H1 (cell line): ENCODE results near the gene FIBIN.

Experiments used
- BCL11A ChIP-seq, 2 experiments: IDR thresholded peaks; one replicate each; pipeline ENCODE4 v1.6.1; 2011; ENCODE audit warnings: low read depth in 2 of 2, low read length in 2 of 2, mild to moderate bottlenecking in 2 of 2
- BRCA1 ChIP-seq: IDR thresholded peaks from 2 replicates; pipeline ENCODE4 v1.6.1; 2012; ENCODE audit warnings: low read depth, low read length, improper control_type of control experiment
- CHD2 ChIP-seq: IDR thresholded peaks from 2 replicates; pipeline ENCODE4 v1.6.1; 2012; ENCODE audit warnings: low read length, improper control_type of control experiment
- CTBP2 ChIP-seq: IDR thresholded peaks from 2 replicates; pipeline ENCODE4 v1.7.0; 2011; ENCODE audit warnings: borderline replicate concordance, mild to moderate bottlenecking, moderate library complexity, mixed read lengths, low read length; ENCODE audit not compliant: insufficient read depth, insufficient read length
- CTCF ChIP-seq, 3 experiments: IDR thresholded peaks; 1 replicate in 2 of 3; 2 replicates in 1 of 3; pipeline versions ENCODE4 v1.5.1 to v1.6.1; 2011; ENCODE audit warnings: low read length in 3 of 3, mild to moderate bottlenecking in 3 of 3, inconsistent platforms in 2 of 3, low read depth in 1 of 3, moderate library complexity in 1 of 3; ENCODE audit not compliant: insufficient read depth in 1 of 3; ENCODE audit errors: control extremely low read depth in 1 of 3
- E2F6 ChIP-seq: IDR thresholded peaks from 2 replicates; pipeline ENCODE4 v1.6.1; 2012; ENCODE audit warnings: inconsistent platforms
- EZH2 ChIP-seq: fragments of 200-600 bp; sonication (generic); IDR thresholded peaks from 2 replicates; pipeline ENCODE4 v1.7.1; 2012; ENCODE audit warnings: low read depth, mild to moderate bottlenecking, moderate library complexity, low read length, inconsistent platforms; ENCODE audit not compliant: severe bottlenecking
- GABPA ChIP-seq: IDR thresholded peaks from 2 replicates; pipeline ENCODE4 v1.6.1; 2011; ENCODE audit warnings: mild to moderate bottlenecking, low read length, moderate library complexity, borderline replicate concordance; ENCODE audit not compliant: insufficient read depth
- HDAC2 ChIP-seq, 2 experiments: fragments of 300-600 bp in 1 of 2; sonication (generic) in 1 of 2; IDR thresholded peaks; 2 replicates each; pipeline ENCODE4 v1.6.1; 2011 to 2012; ENCODE audit warnings: low read depth in 2 of 2, low read length in 2 of 2, mild to moderate bottlenecking in 2 of 2, moderate library complexity in 2 of 2, borderline replicate concordance in 1 of 2, inconsistent platforms in 1 of 2
- HDAC6 ChIP-seq: IDR thresholded peaks from one replicate; pipeline ENCODE4 v1.7.1; 2012; ENCODE audit warnings: low read depth, mild to moderate bottlenecking, inconsistent platforms, low read length, moderate library complexity
- JUN ChIP-seq: IDR thresholded peaks from 2 replicates; pipeline ENCODE4 v1.6.1; 2011; ENCODE audit warnings: low read depth, mild to moderate bottlenecking, improper control_type of control experiment, low read length
- POLR2A ChIP-seq, 2 experiments: IDR thresholded peaks; 1 replicate in 1 of 2; 2 replicates in 1 of 2; pipeline ENCODE4 v1.6.1; 2011; ENCODE audit warnings: low read depth in 2 of 2, low read length in 2 of 2, mild to moderate bottlenecking in 2 of 2; ENCODE audit errors: control extremely low read depth in 1 of 2
- POLR2AphosphoS5 ChIP-seq: IDR thresholded peaks from 2 replicates; pipeline ENCODE4 v1.6.1; 2011; ENCODE audit warnings: low read depth, low read length
- SIRT6 ChIP-seq: IDR thresholded peaks from one replicate; pipeline ENCODE4 v1.7.1; 2012; ENCODE audit warnings: low read length, inconsistent platforms

GRCh38 chr11:26995701-26996460 lies 2.0 kb downstream of the FIBIN start:
- TF ChIP-seq EZH2 (no peak), CHD2 (no peak), SIRT6 (no peak), POLR2A (IDR thresholded peaks at IDR 0.05; ENCODE audit: control extremely low read depth in 1 of 2, low read depth in 2 of 2, low read length in 2 of 2) (no peak), BRCA1 (no peak), HDAC6 (no peak), CTCF (IDR thresholded peaks at IDR 0.05; ENCODE audit: control extremely low read depth in 1 of 3, insufficient read depth in 1 of 3, low read depth in 1 of 3, low read length in 3 of 3) (no peak), CTBP2 (no peak), POLR2AphosphoS5 (no peak), E2F6 (no peak), HDAC2 (IDR thresholded peaks at IDR 0.05; ENCODE audit: borderline replicate concordance in 1 of 2, low read depth in 2 of 2, low read length in 2 of 2) (no peak), GABPA (no peak), JUN (no peak), BCL11A (IDR thresholded peaks at IDR 0.05; ENCODE audit: low read depth in 2 of 2, low read length in 2 of 2) (no peak)
